ENCODE data around the gene CLDN17. TPM values are rescaled to one million over a fixed set of nuclear protein-coding genes. Genes with fewer than 3 reads are reported as not detected.

Gene CLDN17
- total and polyA plus RNA-seq, 2 donors (not counting 3 experiments of a cell fraction or from before 2014, with no cell fraction given) = not detected

- H4K20me1 ChIP-seq (replicated peaks; ENCODE audit: control insufficient read depth, extremely low read depth, insufficient read depth, low read length) = no peaks in the 10 kb centered on the region
- no peak overlapping the region for H3K4me2 ChIP-seq (ENCODE audit: insufficient read depth, low read length)
- CTCF ChIA-PET = no interaction called here
- TF ChIP-seq GATA2 (IDR thresholded peaks at IDR 0.05; ENCODE audit: insufficient read depth, insufficient read length, low read depth, low read length) = no peak
- no peak for TF ChIP-seq FOS (IDR thresholded peaks at IDR 0.05; ENCODE audit: borderline replicate concordance, insufficient read depth, low read length)
- TF ChIP-seq EZH2 (IDR thresholded peaks at IDR 0.05; ENCODE audit: borderline replicate concordance, low read depth, low read length, severe bottlenecking) = no peak
- TF ChIP-seq MAX (IDR thresholded peaks at IDR 0.05; ENCODE audit: insufficient read depth, insufficient read length) = no peak
- no peak for TF ChIP-seq JUN (IDR thresholded peaks at IDR 0.05; ENCODE audit: borderline replicate concordance, insufficient read depth, insufficient read length, low read depth)
- no peak for TF ChIP-seq MYC (IDR thresholded peaks at IDR 0.05; ENCODE audit: low read depth, low read length)
- intact Hi-C loops (cut with micrococcal nuclease) = no loop called here
- dilution Hi-C loops (cut with MboI; ENCODE audit: extremely low pct_ligation_motif_present, low sequenced_read_pairs) = no loop called here
- no peaks in the 10 kb centered on the region for H3K27me3 ChIP-seq (ENCODE audit: control insufficient read depth in 2 of 2, insufficient read depth in 2 of 2, low read length in 2 of 2)
- no peaks in the 10 kb centered on the region for H3K9me3 ChIP-seq (replicated peaks; ENCODE audit: control insufficient read depth, insufficient read depth, low read length)
- no peak overlapping the region for H2AFZ ChIP-seq (ENCODE audit: low read depth, low read length)
- DNase-seq (ENCODE audit: low read depth, low spot score) (no peak), FAIRE-seq (no peak)
- POLR2A ChIA-PET = no interaction called here
- H3K4me3 ChIP-seq (replicated peaks in 1 of 3; ENCODE audit: insufficient read depth in 1 of 3, low read depth in 1 of 3, low read length in 3 of 3) = no peak overlapping the region
- BruUV-seq (replicated peaks) = no TSS peak
- no peaks in the 10 kb centered on the region for H3K9me1 ChIP-seq (replicated peaks; ENCODE audit: control insufficient read depth, extremely low read depth, insufficient read depth, low read length)
- no peaks in the 10 kb centered on the region for H3K36me3 ChIP-seq (ENCODE audit: control insufficient read depth in 2 of 2, extremely low read depth in 1 of 2, insufficient read depth in 2 of 2, low read length in 2 of 2)
- H3K4me1 ChIP-seq (ENCODE audit: control insufficient read depth, extremely low read depth, insufficient read depth, low read length) = no peaks in the 10 kb centered on the region
- no peak overlapping the region for H3K9ac ChIP-seq (replicated peaks; ENCODE audit: extremely low read depth, insufficient read depth, low read length)
- no peak overlapping the region for H3K27ac ChIP-seq (ENCODE audit: insufficient read depth, low read depth, low read length)
- no peaks in the 10 kb centered on the region for H3K79me2 ChIP-seq (ENCODE audit: control insufficient read depth, insufficient read depth, low read length)
Observed at GRCh38 chr21:30206551-30207251, 40.1 kb upstream of the CLDN17 start.

GRCh38 chr21:30200000-30200399 is 33.4 kb upstream of the CLDN17 start:
- H3K9ac ChIP-seq (replicated peaks; ENCODE audit: extremely low read depth, insufficient read depth, low read length) = no peak overlapping the region
- H3K9me1 ChIP-seq (replicated peaks; ENCODE audit: control insufficient read depth, extremely low read depth, insufficient read depth, low read length) = no peaks in the 10 kb centered on the region
- no peaks in the 10 kb centered on the region for H3K4me1 ChIP-seq (ENCODE audit: control insufficient read depth, extremely low read depth, insufficient read depth, low read length)
- H3K36me3 ChIP-seq (ENCODE audit: control insufficient read depth in 2 of 2, extremely low read depth in 1 of 2, insufficient read depth in 2 of 2, low read length in 2 of 2) = no peaks in the 10 kb centered on the region
- ChIA-PET CTCF (no interaction called here), POLR2A (no interaction called here)
- dilution Hi-C loops (cut with MboI; ENCODE audit: extremely low pct_ligation_motif_present, low sequenced_read_pairs) = no loop called here
- FAIRE-seq (no peak), DNase-seq (ENCODE audit: low read depth, low spot score) (no peak)
- H4K20me1 ChIP-seq (replicated peaks; ENCODE audit: control insufficient read depth, extremely low read depth, insufficient read depth, low read length) = no peaks in the 10 kb centered on the region
- intact Hi-C loops (cut with micrococcal nuclease) = no loop called here
- H3K4me2 ChIP-seq (ENCODE audit: insufficient read depth, low read length) = no peak overlapping the region
- H3K27me3 ChIP-seq (ENCODE audit: control insufficient read depth in 2 of 2, insufficient read depth in 2 of 2, low read length in 2 of 2) = no peaks in the 10 kb centered on the region
- no peaks in the 10 kb centered on the region for H3K79me2 ChIP-seq (ENCODE audit: control insufficient read depth, insufficient read depth, low read length)
- no peaks in the 10 kb centered on the region for H3K9me3 ChIP-seq (replicated peaks; ENCODE audit: control insufficient read depth, insufficient read depth, low read length)
- no TSS peak for BruUV-seq (replicated peaks)
- H2AFZ ChIP-seq (ENCODE audit: low read depth, low read length) = no peak overlapping the region
- no peak overlapping the region for H3K4me3 ChIP-seq (replicated peaks in 1 of 3; ENCODE audit: insufficient read depth in 1 of 3, low read depth in 1 of 3, low read length in 3 of 3)
- TF ChIP-seq POLR2AphosphoS5 (IDR thresholded peaks at IDR 0.05; ENCODE audit: insufficient read depth, low read depth, low read length) (no peak), GATA2 (IDR thresholded peaks at IDR 0.05; ENCODE audit: insufficient read depth, insufficient read length, low read depth, low read length) (no peak), POLR2A (IDR thresholded peaks at IDR 0.05; ENCODE audit: low read depth, low read length) (no peak), MAX (IDR thresholded peaks at IDR 0.05; ENCODE audit: insufficient read depth, insufficient read length) (no peak)
- no peak overlapping the region for H3K27ac ChIP-seq (ENCODE audit: insufficient read depth, low read depth, low read length)
